IgD-negative memory B cell (primary cell): ENCODE results near the gene C1orf210. TPM values are rescaled to one million over a fixed set of nuclear protein-coding genes. Genes with fewer than 3 reads are reported as not detected.

ENCODE experiments used
- H3K27ac Mint-ChIP-seq, 3 donors: one replicate each; pipeline ENCODE4 v1.8.0; 2020 to 2022; ENCODE audit warnings: mild to moderate bottlenecking in 3 of 3, mixed read lengths in 3 of 3, moderate library complexity in 1 of 3
- H3K27me3 Mint-ChIP-seq: one replicate; pipeline ENCODE4 v1.8.0; 2021; ENCODE audit warnings: mixed read lengths
- H3K36me3 Mint-ChIP-seq: one replicate; pipeline ENCODE4 v1.8.0; 2020; ENCODE audit warnings: mild to moderate bottlenecking, mixed read lengths
- H3K4me1 Mint-ChIP-seq, 3 donors: one replicate each; pipeline ENCODE4 v1.8.0; 2020 to 2022; ENCODE audit warnings: mixed read lengths in 3 of 3, mild to moderate bottlenecking in 1 of 3
- H3K4me3 Mint-ChIP-seq, 4 donors: one replicate each; pipeline ENCODE4 v1.8.0; 2020 to 2022; ENCODE audit warnings: mild to moderate bottlenecking in 4 of 4, mixed read lengths in 4 of 4, moderate library complexity in 3 of 4
- H3K9me3 Mint-ChIP-seq, 3 donors: one replicate each; pipeline ENCODE4 v1.8.0; 2020 to 2021; ENCODE audit warnings: mixed read lengths in 3 of 3, mild to moderate bottlenecking in 1 of 3
- polyA plus RNA-seq: library from polyadenylated mRNA; unstranded; fragments of 300-500 nt; fragmentation: Illumina TruSeq; gene quantifications from one replicate; pipeline ENCODE4 v1.2.3, GENCODE V29; 2021

The C1orf210 gene
- not detected for polyA plus RNA-seq

GRCh38 chr1:43285269-43285990, at the start of gene C1orf210:
TSS of gene C1orf210 (minus strand) at chr1:43285581. CDS start at chr1:43283270, 2,311 bp downstream.
- no peaks in the 10 kb centered on the region for H3K4me1 Mint-ChIP-seq
- H3K27ac Mint-ChIP-seq, result peak within 1 kb of the TSS in 1 of 3 donors; percentile 32
- H3K36me3 Mint-ChIP-seq, result peaks cover 3% of the 10 kb centered on the region
- peaks cover 0 to under 1% (median 0%) of the 10 kb centered on the region in 3 donors for H3K9me3 Mint-ChIP-seq
- H3K4me3 Mint-ChIP-seq, result peak within 1 kb of the TSS in 1 of 4 donors; percentile 17
- H3K27me3 Mint-ChIP-seq, result no peaks in the 10 kb centered on the region

GRCh38 chr1:43334453-43335205, 49.2 kb upstream of the C1orf210 start:
- Mint-ChIP-seq H3K4me1 (no peaks in the 10 kb centered on the region), H3K27me3 (peaks cover 3% of the 10 kb centered on the region), H3K27ac (no peak overlapping the region), H3K4me3 (no peak overlapping the region), H3K9me3 (no peaks in the 10 kb centered on the region), H3K36me3 (no peaks in the 10 kb centered on the region)

- H3K4me3 Mint-ChIP-seq, result no peak overlapping the region
- no peak overlapping the region for H3K27ac Mint-ChIP-seq
- no peaks in the 10 kb centered on the region for H3K27me3 Mint-ChIP-seq
- no peaks in the 10 kb centered on the region for H3K4me1 Mint-ChIP-seq
- H3K36me3 Mint-ChIP-seq, result no peaks in the 10 kb centered on the region
- H3K9me3 Mint-ChIP-seq, result peaks cover 0 to 16% (median 2%) of the 10 kb centered on the region in 3 donors
These were observed 46.3 kb upstream of the C1orf210 start for GRCh38 chr1:43331688-43332087.

- peaks cover 1 to 23% (median 7%) of the 10 kb centered on the region in 3 donors for H3K9me3 Mint-ChIP-seq
- no peaks in the 10 kb centered on the region for H3K4me1 Mint-ChIP-seq
- H3K27me3 Mint-ChIP-seq, result no peaks in the 10 kb centered on the region
- H3K4me3 Mint-ChIP-seq, result no peak overlapping the region
- H3K36me3 Mint-ChIP-seq, result no peaks in the 10 kb centered on the region
- H3K27ac Mint-ChIP-seq, result no peak overlapping the region
These were observed 44.8 kb upstream of the C1orf210 start for GRCh38 chr1:43329995-43330751.

- H3K27ac Mint-ChIP-seq, result no peak overlapping the region
- H3K4me3 Mint-ChIP-seq, result no peak overlapping the region
- H3K4me1 Mint-ChIP-seq, result no peaks in the 10 kb centered on the region
- H3K27me3 Mint-ChIP-seq, result peaks cover 6% of the 10 kb centered on the region
- peaks cover 5 to 34% (median 11%) of the 10 kb centered on the region in 3 donors for H3K9me3 Mint-ChIP-seq
- H3K36me3 Mint-ChIP-seq, result no peaks in the 10 kb centered on the region
These were observed 42.3 kb upstream of the C1orf210 start for GRCh38 chr1:43327549-43328292.

GRCh38 chr1:43325381-43325780, 40.0 kb upstream of the C1orf210 start:
- H3K4me1 Mint-ChIP-seq, result no peaks in the 10 kb centered on the region
- H3K9me3 Mint-ChIP-seq, result peaks cover 5 to 34% (median 11%) of the 10 kb centered on the region in 3 donors
- no peak overlapping the region for H3K27ac Mint-ChIP-seq

GRCh38 chr1:43324810-43325209, 39.4 kb upstream of the C1orf210 start:
- peaks cover 8% of the 10 kb centered on the region for H3K27me3 Mint-ChIP-seq
- no peak overlapping the region for H3K4me3 Mint-ChIP-seq
- peaks cover 2% of the 10 kb centered on the region for H3K36me3 Mint-ChIP-seq
- H3K4me1 Mint-ChIP-seq, result no peaks in the 10 kb centered on the region
- H3K27ac Mint-ChIP-seq, result no peak overlapping the region
- peaks cover 5 to 34% (median 11%) of the 10 kb centered on the region in 3 donors for H3K9me3 Mint-ChIP-seq

More at GRCh38 chr1:43325381-43325780, 40.0 kb upstream of the C1orf210 start:
- H3K36me3 Mint-ChIP-seq, result peaks cover 2% of the 10 kb centered on the region
- H3K27me3 Mint-ChIP-seq, result peaks cover 6% of the 10 kb centered on the region
- H3K4me3 Mint-ChIP-seq, result no peak overlapping the region

GRCh38 chr1:43322506-43322905, 37.1 kb upstream of the C1orf210 start:
- Mint-ChIP-seq H3K4me3 (no peak overlapping the region), H3K36me3 (peaks cover 2% of the 10 kb centered on the region), H3K9me3 (peaks cover 5 to 26% (median 9%) of the 10 kb centered on the region in 3 donors), H3K4me1 (peaks cover 0 to 2% (median 0%) of the 10 kb centered on the region in 3 donors), H3K27me3 (peaks cover 8% of the 10 kb centered on the region), H3K27ac (no peak overlapping the region)

GRCh38 chr1:43321331-43321891, 36.0 kb upstream of the C1orf210 start:
- Mint-ChIP-seq H3K27me3 (peaks cover 8% of the 10 kb centered on the region), H3K36me3 (peaks cover 2% of the 10 kb centered on the region), H3K27ac (no peak overlapping the region), H3K4me1 (peaks cover 0 to 2% (median 0%) of the 10 kb centered on the region in 3 donors), H3K9me3 (peaks cover 5 to 18% (median 9%) of the 10 kb centered on the region in 3 donors), H3K4me3 (no peak overlapping the region)

GRCh38 chr1:43319766-43320165, 34.4 kb upstream of the C1orf210 start:
- peaks cover 2% of the 10 kb centered on the region for H3K36me3 Mint-ChIP-seq
- no peak overlapping the region for H3K4me3 Mint-ChIP-seq
- peaks cover 1 to 7% (median 2%) of the 10 kb centered on the region in 3 donors for H3K9me3 Mint-ChIP-seq
- H3K27me3 Mint-ChIP-seq, result peaks cover 6% of the 10 kb centered on the region
- no peak overlapping the region for H3K27ac Mint-ChIP-seq
- H3K4me1 Mint-ChIP-seq, result peaks cover 0 to 2% (median 0%) of the 10 kb centered on the region in 3 donors

- H3K27ac Mint-ChIP-seq, result no peak overlapping the region
- peaks cover 0 to 2% (median 0%) of the 10 kb centered on the region in 3 donors for H3K9me3 Mint-ChIP-seq
- no peak overlapping the region for H3K4me3 Mint-ChIP-seq
- peaks cover 2% of the 10 kb centered on the region for H3K27me3 Mint-ChIP-seq
- H3K36me3 Mint-ChIP-seq, result peaks cover 2% of the 10 kb centered on the region
- H3K4me1 Mint-ChIP-seq, result peaks cover 0 to 2% (median 0%) of the 10 kb centered on the region in 3 donors
These were observed 33.9 kb upstream of the C1orf210 start for GRCh38 chr1:43319288-43319687.

- peaks cover 0 to 2% (median 0%) of the 10 kb centered on the region in 3 donors for H3K4me1 Mint-ChIP-seq
These were observed 33.5 kb upstream of the C1orf210 start for GRCh38 chr1:43318831-43319230.

GRCh38 chr1:43317817-43318471, 32.6 kb upstream of the C1orf210 start:
- H3K27me3 Mint-ChIP-seq, result peaks cover 2% of the 10 kb centered on the region
- no peak overlapping the region for H3K4me3 Mint-ChIP-seq
- no peak overlapping the region for H3K27ac Mint-ChIP-seq
- no peaks in the 10 kb centered on the region for H3K9me3 Mint-ChIP-seq
- H3K36me3 Mint-ChIP-seq, result peaks cover 2% of the 10 kb centered on the region
- H3K4me1 Mint-ChIP-seq, result peaks cover 0 to 2% (median 0%) of the 10 kb centered on the region in 3 donors

More at GRCh38 chr1:43318831-43319230, 33.5 kb upstream of the C1orf210 start:
- H3K36me3 Mint-ChIP-seq, result peaks cover 2% of the 10 kb centered on the region
- H3K9me3 Mint-ChIP-seq, result no peaks in the 10 kb centered on the region
- no peak overlapping the region for H3K4me3 Mint-ChIP-seq
- no peak overlapping the region for H3K27ac Mint-ChIP-seq
- H3K27me3 Mint-ChIP-seq, result peaks cover 2% of the 10 kb centered on the region
